ENCODE data around the gene PBX1. TPM values are rescaled to one million over a fixed set of nuclear protein-coding genes. Genes with fewer than 3 reads are reported as not detected.

The PBX1 gene
- total RNA-seq, 6 donors from 2014 or later = 17.8 to 59.6 (median 38.3) TPM

GRCh38 chr1:164813776-164814175, 254.8 kb downstream of the PBX1 start:
- H3K27me3 ChIP-seq = no peaks in the 10 kb centered on the region
- peaks cover 0 to 4% (median 0%) of the 10 kb centered on the region in 4 donors for H3K36me3 ChIP-seq
- no peak for ATAC-seq (ENCODE audit: low FRiP score in 2 of 2)
- DNase-seq = no peak
- no peak overlapping the region for H3K27ac ChIP-seq
- 78 to 86% methylated on average over 1 of the region's 1 CpG for WGBS, 2 donors
- TF ChIP-seq POLR2AphosphoS5 (IDR thresholded peaks at IDR 0.05) (no peak), POLR2A (IDR thresholded peaks at IDR 0.05) (no peak), CTCF (IDR thresholded peaks at IDR 0.05) (no peak), EP300 (IDR thresholded peaks at IDR 0.05) (no peak)
- H3K4me1 ChIP-seq = no peaks in the 10 kb centered on the region
- H3K4me3 ChIP-seq = no peak overlapping the region
- no peaks in the 10 kb centered on the region for H3K9me3 ChIP-seq

GRCh38 chr1:164821648-164822047, 262.7 kb downstream of the PBX1 start:
- Histone ChIP-seq H3K4me3 (no peak overlapping the region), H3K9me3 (no peaks in the 10 kb centered on the region), H3K36me3 (peaks cover 0 to 23% (median 8%) of the 10 kb centered on the region in 4 donors), H3K27ac (no peak overlapping the region), H3K4me1 (peaks cover 0 to 3% (median 0%) of the 10 kb centered on the region in 4 donors), H3K27me3 (no peaks in the 10 kb centered on the region)
- DNase-seq = no peak
- WGBS, 2 donors = 95 to 98% methylated on average over 9 of the region's 9 CpGs
- TF ChIP-seq CTCF (IDR thresholded peaks at IDR 0.05) (no peak), POLR2A (IDR thresholded peaks at IDR 0.05) (no peak)
- no peak for ATAC-seq (ENCODE audit: low FRiP score in 2 of 2)

- DNase-seq (no peak), ATAC-seq (ENCODE audit: low FRiP score in 2 of 2) (peak; percentile 29 to 32)
- peaks cover 0 to 23% (median 8%) of the 10 kb centered on the region in 4 donors for H3K36me3 ChIP-seq
- no peaks in the 10 kb centered on the region for H3K9me3 ChIP-seq
- WGBS, 2 donors = 57 to 60% methylated on average over 5 of the region's 5 CpGs
- no peaks in the 10 kb centered on the region for H3K27me3 ChIP-seq
- H3K27ac ChIP-seq = peak overlapping the region in 1 of 4 donors; percentile 10
- TF ChIP-seq CTCF (IDR thresholded peaks at IDR 0.05) (no peak), POLR2A (IDR thresholded peaks at IDR 0.05) (no peak), EP300 (IDR thresholded peaks at IDR 0.05) (no peak), POLR2AphosphoS5 (IDR thresholded peaks at IDR 0.05) (no peak)
- H3K4me3 ChIP-seq = no peak overlapping the region
- H3K4me1 ChIP-seq = peaks cover 0 to 3% (median 0%) of the 10 kb centered on the region in 4 donors
Observed at GRCh38 chr1:164823486-164824279, 264.7 kb downstream of the PBX1 start.

GRCh38 chr1:164824542-164824941, 265.6 kb downstream of the PBX1 start:
- Histone ChIP-seq H3K27me3 (no peaks in the 10 kb centered on the region), H3K36me3 (peaks cover 0 to 23% (median 8%) of the 10 kb centered on the region in 4 donors), H3K4me1 (peaks cover 0 to 3% (median 0%) of the 10 kb centered on the region in 4 donors), H3K4me3 (no peak overlapping the region), H3K9me3 (no peaks in the 10 kb centered on the region), H3K27ac (peak overlapping the region in 1 of 4 donors; percentile 12)
- TF ChIP-seq EP300 (IDR thresholded peaks at IDR 0.05) (no peak), CTCF (IDR thresholded peaks at IDR 0.05) (no peak), POLR2AphosphoS5 (IDR thresholded peaks at IDR 0.05) (no peak), POLR2A (IDR thresholded peaks at IDR 0.05) (no peak)
- DNase-seq = no peak
- no peak for ATAC-seq (ENCODE audit: low FRiP score in 2 of 2)

GRCh38 chr1:164830628-164831027, 271.6 kb downstream of the PBX1 start:
- TF ChIP-seq POLR2AphosphoS5 (IDR thresholded peaks at IDR 0.05) (no peak), EP300 (IDR thresholded peaks at IDR 0.05) (no peak), CTCF (IDR thresholded peaks at IDR 0.05) (no peak), POLR2A (IDR thresholded peaks at IDR 0.05) (no peak)
- Histone ChIP-seq H3K4me1 (no peaks in the 10 kb centered on the region), H3K27me3 (no peaks in the 10 kb centered on the region), H3K4me3 (no peak overlapping the region), H3K27ac (no peak overlapping the region), H3K36me3 (no peaks in the 10 kb centered on the region), H3K9me3 (no peaks in the 10 kb centered on the region)
- no peak for DNase-seq
- no peak for ATAC-seq (ENCODE audit: low FRiP score in 2 of 2)
- 86 to 89% methylated on average over 4 of the region's 4 CpGs for WGBS, 2 donors
